HAP-1 (cell line): ENCODE results near the gene MTOR.

Source experiments
- DNase-seq, 2 experiments: peaks; one replicate each; pipeline ENCODE4 v3.0.0-alpha.2; 2016 to 2020; ENCODE audit warnings: low spot score in 2 of 2
- H3K27me3 ChIP-seq: fragments of 250-450 bp; sonication (Bioruptor Pico); 2 replicates; pipeline ENCODE4 v1.5.1; 2020; ENCODE audit warnings: low read depth, mild to moderate bottlenecking, moderate library complexity
- H3K36me3 ChIP-seq: fragments of 250-450 bp; sonication (Bioruptor Pico); replicated peaks from 2 replicates; pipeline ENCODE4 v1.5.1; 2020; ENCODE audit warnings: mild to moderate bottlenecking
- H3K4me1 ChIP-seq: fragments of 250-450 bp; sonication (Bioruptor Pico); 2 replicates; pipeline ENCODE4 v1.5.1; 2020; ENCODE audit warnings: mild to moderate bottlenecking
- H3K4me3 ChIP-seq: fragments of 250-450 bp; sonication (Bioruptor Pico); 2 replicates; pipeline ENCODE4 v1.5.1; 2020; ENCODE audit warnings: mild to moderate bottlenecking, moderate library complexity
- H3K9me3 ChIP-seq: fragments of 250-450 bp; sonication (Bioruptor Pico); 2 replicates; pipeline ENCODE4 v1.5.1; 2020; ENCODE audit warnings: mild to moderate bottlenecking, moderate library complexity
- in situ Hi-C: fragments of 300-500 bp; cut with MboI; formaldehyde crosslinking; loops from 3 replicates; pipeline ENCODE4 v1.14.3; 2020; ENCODE audit warnings: low sequenced_read_pairs, inconsistent platforms, mixed read lengths

Gene MTOR

GRCh38 chr1:11153184-11153583 lies 109.2 kb downstream of the MTOR start:
- Histone ChIP-seq H3K4me3 (no peak overlapping the region), H3K36me3 (peaks cover 45% of the 10 kb centered on the region), H3K27me3 (no peaks in the 10 kb centered on the region), H3K4me1 (no peaks in the 10 kb centered on the region), H3K9me3 (no peaks in the 10 kb centered on the region)
- in situ Hi-C loops, result no loop called here
- DNase-seq, result no peak

GRCh38 chr1:11152755-11153154 lies 109.6 kb downstream of the MTOR start:
- Histone ChIP-seq H3K9me3 (no peaks in the 10 kb centered on the region), H3K4me1 (no peaks in the 10 kb centered on the region), H3K36me3 (peaks cover 46% of the 10 kb centered on the region), H3K4me3 (no peak overlapping the region), H3K27me3 (no peaks in the 10 kb centered on the region)
- in situ Hi-C loops, result no loop called here
- DNase-seq, result no peak

GRCh38 chr1:11151826-11152612 lies 110.3 kb downstream of the MTOR start:
- no peaks in the 10 kb centered on the region for H3K27me3 ChIP-seq
- H3K4me1 ChIP-seq, result no peaks in the 10 kb centered on the region
- H3K36me3 ChIP-seq, result peaks cover 52% of the 10 kb centered on the region
- in situ Hi-C loops, result no loop called here
- no peak overlapping the region for H3K4me3 ChIP-seq
- DNase-seq, result no peak
- H3K9me3 ChIP-seq, result no peaks in the 10 kb centered on the region

- no peaks in the 10 kb centered on the region for H3K27me3 ChIP-seq
- H3K9me3 ChIP-seq, result no peaks in the 10 kb centered on the region
- H3K4me1 ChIP-seq, result no peaks in the 10 kb centered on the region
- no peak overlapping the region for H3K4me3 ChIP-seq
- peaks cover 50% of the 10 kb centered on the region for H3K36me3 ChIP-seq
- DNase-seq, result no peak
- in situ Hi-C loops, result no loop called here
Observed at GRCh38 chr1:11151114-11151513, 111.2 kb downstream of the MTOR start.

- Histone ChIP-seq H3K9me3 (no peaks in the 10 kb centered on the region), H3K27me3 (no peaks in the 10 kb centered on the region), H3K4me3 (no peak overlapping the region), H3K4me1 (no peaks in the 10 kb centered on the region), H3K36me3 (peaks cover 49% of the 10 kb centered on the region)
- in situ Hi-C loops, result no loop called here
- no peak for DNase-seq
Observed at GRCh38 chr1:11150326-11150725, 112.0 kb downstream of the MTOR start.

- no peak for DNase-seq
- Histone ChIP-seq H3K4me3 (no peak overlapping the region), H3K36me3 (peaks cover 55% of the 10 kb centered on the region), H3K9me3 (no peaks in the 10 kb centered on the region), H3K4me1 (no peaks in the 10 kb centered on the region), H3K27me3 (no peaks in the 10 kb centered on the region)
- in situ Hi-C loops, result no loop called here
Observed at GRCh38 chr1:11147197-11147770, 115.1 kb downstream of the MTOR start.

- peaks cover 55% of the 10 kb centered on the region for H3K36me3 ChIP-seq
- no peaks in the 10 kb centered on the region for H3K27me3 ChIP-seq
- no peak overlapping the region for H3K4me3 ChIP-seq
- no peaks in the 10 kb centered on the region for H3K9me3 ChIP-seq
- H3K4me1 ChIP-seq, result no peaks in the 10 kb centered on the region
- DNase-seq, result no peak
- in situ Hi-C loops, result no loop called here
Observed at GRCh38 chr1:11145741-11146140, 116.6 kb downstream of the MTOR start.

- in situ Hi-C loops, result no loop called here
- Histone ChIP-seq H3K4me3 (no peak overlapping the region), H3K27me3 (no peaks in the 10 kb centered on the region), H3K36me3 (peaks cover 52% of the 10 kb centered on the region), H3K9me3 (no peaks in the 10 kb centered on the region), H3K4me1 (no peaks in the 10 kb centered on the region)
- DNase-seq, result no peak
Observed at GRCh38 chr1:11144570-11145256, 117.6 kb downstream of the MTOR start.

- in situ Hi-C loops, result no loop called here
- Histone ChIP-seq H3K27me3 (no peaks in the 10 kb centered on the region), H3K4me1 (no peaks in the 10 kb centered on the region), H3K36me3 (peaks cover 52% of the 10 kb centered on the region), H3K4me3 (no peak overlapping the region), H3K9me3 (no peaks in the 10 kb centered on the region)
- no peak for DNase-seq
Observed at GRCh38 chr1:11143907-11144306, 118.4 kb downstream of the MTOR start.

- DNase-seq, result no peak
- H3K36me3 ChIP-seq, result peaks cover 55% of the 10 kb centered on the region
- no peaks in the 10 kb centered on the region for H3K9me3 ChIP-seq
- H3K27me3 ChIP-seq, result no peaks in the 10 kb centered on the region
- in situ Hi-C loops, result no loop called here
- H3K4me3 ChIP-seq, result no peak overlapping the region
- H3K4me1 ChIP-seq, result no peaks in the 10 kb centered on the region
Observed at GRCh38 chr1:11143401-11143800, 119.0 kb downstream of the MTOR start.

- H3K27me3 ChIP-seq, result no peaks in the 10 kb centered on the region
- peaks cover 57% of the 10 kb centered on the region for H3K36me3 ChIP-seq
- no peak overlapping the region for H3K4me3 ChIP-seq
- no peaks in the 10 kb centered on the region for H3K9me3 ChIP-seq
- in situ Hi-C loops, result no loop called here
- no peaks in the 10 kb centered on the region for H3K4me1 ChIP-seq
- no peak for DNase-seq
Observed at GRCh38 chr1:11142618-11143391, 119.5 kb downstream of the MTOR start.

- no peak overlapping the region for H3K4me3 ChIP-seq
- H3K36me3 ChIP-seq, result peaks cover 47% of the 10 kb centered on the region
- DNase-seq, result no peak
- H3K4me1 ChIP-seq, result no peaks in the 10 kb centered on the region
- in situ Hi-C loops, result no loop called here
- H3K27me3 ChIP-seq, result no peaks in the 10 kb centered on the region
- H3K9me3 ChIP-seq, result no peaks in the 10 kb centered on the region
Observed at GRCh38 chr1:11138952-11139351, 123.4 kb downstream of the MTOR start.

GRCh38 chr1:11138029-11138428 lies 124.3 kb downstream of the MTOR start:
- H3K36me3 ChIP-seq, result peaks cover 47% of the 10 kb centered on the region

GRCh38 chr1:11134898-11135266 lies 127.5 kb downstream of the MTOR start:
- in situ Hi-C loops, result no loop called here
- H3K4me3 ChIP-seq, result no peak overlapping the region
- peaks cover 56% of the 10 kb centered on the region for H3K36me3 ChIP-seq
- DNase-seq, result no peak
- H3K4me1 ChIP-seq, result no peaks in the 10 kb centered on the region
- H3K9me3 ChIP-seq, result no peaks in the 10 kb centered on the region
- H3K27me3 ChIP-seq, result no peaks in the 10 kb centered on the region

More at GRCh38 chr1:11138029-11138428, 124.3 kb downstream of the MTOR start:
- H3K9me3 ChIP-seq, result no peaks in the 10 kb centered on the region
- H3K4me1 ChIP-seq, result no peaks in the 10 kb centered on the region
- H3K27me3 ChIP-seq, result no peaks in the 10 kb centered on the region
- no peak overlapping the region for H3K4me3 ChIP-seq
- no peak for DNase-seq
- in situ Hi-C loops, result no loop called here
